ENCODE measurements around the gene OR6K3.

DNA sequence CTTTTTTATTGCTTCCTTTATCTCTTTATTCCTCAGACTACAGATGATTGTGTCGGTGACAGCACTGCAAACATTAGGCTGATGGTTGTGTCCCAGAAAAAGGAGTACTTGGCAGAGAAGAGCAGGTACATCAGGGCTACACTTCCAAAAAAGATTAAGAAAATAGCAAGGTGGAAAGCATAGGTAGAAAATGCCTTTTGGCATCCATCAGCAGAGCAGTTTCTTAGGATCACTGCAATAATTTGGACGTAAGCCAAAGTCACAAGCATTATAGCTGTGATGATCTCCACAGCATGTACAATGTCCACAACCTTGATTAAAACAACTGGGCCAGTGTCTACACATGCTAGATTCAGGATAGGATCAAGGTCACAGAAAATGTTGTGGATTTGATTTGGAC, 25.9 kb downstream of the OR6K3 start:
- TF ChIP-seq, protein P1, sequence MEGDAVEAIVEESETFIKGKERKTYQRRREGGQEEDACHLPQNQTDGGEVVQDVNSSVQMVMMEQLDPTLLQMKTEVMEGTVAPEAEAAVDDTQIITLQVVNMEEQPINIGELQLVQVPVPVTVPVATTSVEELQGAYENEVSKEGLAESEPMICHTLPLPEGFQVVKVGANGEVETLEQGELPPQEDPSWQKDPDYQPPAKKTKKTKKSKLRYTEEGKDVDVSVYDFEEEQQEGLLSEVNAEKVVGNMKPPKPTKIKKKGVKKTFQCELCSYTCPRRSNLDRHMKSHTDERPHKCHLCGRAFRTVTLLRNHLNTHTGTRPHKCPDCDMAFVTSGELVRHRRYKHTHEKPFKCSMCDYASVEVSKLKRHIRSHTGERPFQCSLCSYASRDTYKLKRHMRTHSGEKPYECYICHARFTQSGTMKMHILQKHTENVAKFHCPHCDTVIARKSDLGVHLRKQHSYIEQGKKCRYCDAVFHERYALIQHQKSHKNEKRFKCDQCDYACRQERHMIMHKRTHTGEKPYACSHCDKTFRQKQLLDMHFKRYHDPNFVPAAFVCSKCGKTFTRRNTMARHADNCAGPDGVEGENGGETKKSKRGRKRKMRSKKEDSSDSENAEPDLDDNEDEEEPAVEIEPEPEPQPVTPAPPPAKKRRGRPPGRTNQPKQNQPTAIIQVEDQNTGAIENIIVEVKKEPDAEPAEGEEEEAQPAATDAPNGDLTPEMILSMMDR (IDR thresholded peaks at IDR 0.05; ENCODE audit: control extremely low read depth in 1 of 3, insufficient read depth in 1 of 3, low read depth in 1 of 3, low read length in 3 of 3) = no peak
- no peak for TF ChIP-seq RBBP5 (IDR thresholded peaks at IDR 0.05; ENCODE audit: borderline replicate concordance, low read depth, low read length)
- TF ChIP-seq GABPA (IDR thresholded peaks at IDR 0.05; ENCODE audit: borderline replicate concordance, insufficient read depth, low read length) = no peak
- no peak for TF ChIP-seq YY1 (IDR thresholded peaks at IDR 0.05; ENCODE audit: low read depth, low read length)
- TF ChIP-seq, protein P2, sequence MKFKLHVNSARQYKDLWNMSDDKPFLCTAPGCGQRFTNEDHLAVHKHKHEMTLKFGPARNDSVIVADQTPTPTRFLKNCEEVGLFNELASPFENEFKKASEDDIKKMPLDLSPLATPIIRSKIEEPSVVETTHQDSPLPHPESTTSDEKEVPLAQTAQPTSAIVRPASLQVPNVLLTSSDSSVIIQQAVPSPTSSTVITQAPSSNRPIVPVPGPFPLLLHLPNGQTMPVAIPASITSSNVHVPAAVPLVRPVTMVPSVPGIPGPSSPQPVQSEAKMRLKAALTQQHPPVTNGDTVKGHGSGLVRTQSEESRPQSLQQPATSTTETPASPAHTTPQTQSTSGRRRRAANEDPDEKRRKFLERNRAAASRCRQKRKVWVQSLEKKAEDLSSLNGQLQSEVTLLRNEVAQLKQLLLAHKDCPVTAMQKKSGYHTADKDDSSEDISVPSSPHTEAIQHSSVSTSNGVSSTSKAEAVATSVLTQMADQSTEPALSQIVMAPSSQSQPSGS (IDR thresholded peaks at IDR 0.05; ENCODE audit: low read length) = no peak
- no peak for TF ChIP-seq JUN (IDR thresholded peaks at IDR 0.05; ENCODE audit: low read depth, low read length)
- no peak for TF ChIP-seq NANOG (IDR thresholded peaks at IDR 0.05; ENCODE audit: insufficient read depth, low read depth, low read length, poor library complexity, severe bottlenecking)
- no peak for TF ChIP-seq BRCA1 (IDR thresholded peaks at IDR 0.05; ENCODE audit: low read depth, low read length)
- TF ChIP-seq POLR2AphosphoS5 (IDR thresholded peaks at IDR 0.05; ENCODE audit: low read depth, low read length) = no peak
- no peak for TF ChIP-seq NRF1 (IDR thresholded peaks at IDR 0.05; ENCODE audit: low read depth, low read length)
- no peak for TF ChIP-seq HDAC2 (IDR thresholded peaks at IDR 0.05; ENCODE audit: borderline replicate concordance in 1 of 2, low read depth in 2 of 2, low read length in 2 of 2)
- TF ChIP-seq KDM1A (IDR thresholded peaks at IDR 0.05; ENCODE audit: borderline replicate concordance, low read length) = no peak
